ENCODE results near the gene SLC25A23.
A peak's percentile ranks its signal among the peaks of the same experiment; 100 is the strongest.
"Not testable (repeated sequence)": the region's sequence is repeated elsewhere in the genome, so short reads cannot be mapped to it uniquely, and the experiment has no call there.

Gene SLC25A23

GRCh38 chr19:6455924-6456323, 3.7 kb downstream of the SLC25A23 start:
- no peak for DNase-seq

GRCh38 chr19:6453951-6454565, 5.5 kb downstream of the SLC25A23 start:
- DNase-seq, result no peak

- no peak for DNase-seq
Measured at GRCh38 chr19:6452899-6453298, 6.7 kb downstream of the SLC25A23 start.

GRCh38 chr19:6452223-6452614, 7.4 kb downstream of the SLC25A23 start:
- DNase-seq, result no peak

GRCh38 chr19:6451583-6452222, 7.9 kb downstream of the SLC25A23 start:
- no peak for DNase-seq

- DNase-seq, result no peak
Measured at GRCh38 chr19:6450166-6450565, 9.4 kb downstream of the SLC25A23 start.

- no peak for DNase-seq
Measured at GRCh38 chr19:6448045-6448444, 11.5 kb downstream of the SLC25A23 start.

- DNase-seq, result no peak
Measured at GRCh38 chr19:6446452-6446851, 13.1 kb downstream of the SLC25A23 start.

GRCh38 chr19:6443986-6444385, 15.6 kb downstream of the SLC25A23 start:
- DNase-seq, result no peak

- DNase-seq, result no peak
Measured at GRCh38 chr19:6442087-6442688, 17.4 kb downstream of the SLC25A23 start.

GRCh38 chr19:6440905-6441304, 18.7 kb downstream of the SLC25A23 start:
- DNase-seq, result no peak

GRCh38 chr19:6439743-6440142, 19.8 kb downstream of the SLC25A23 start:
- DNase-seq, result no peak

GRCh38 chr19:6433663-6434062, 25.9 kb downstream of the SLC25A23 start, which contains the start of gene SLC25A41:
SLC25A41 (minus strand) TSS chr19:6433763; CDS start chr19:6433693, 70 bp downstream.
- no peak for DNase-seq

- no peak for DNase-seq
Measured at GRCh38 chr19:6433165-6433564, 26.4 kb downstream of the SLC25A23 start.

GRCh38 chr19:6431891-6432290, 27.7 kb downstream of the SLC25A23 start:
- DNase-seq, result no peak

GRCh38 chr19:6429419-6430221, 30.0 kb downstream of the SLC25A23 start:
- DNase-seq, result no peak

GRCh38 chr19:6428692-6429418, 30.7 kb downstream of the SLC25A23 start:
- not testable (repeated sequence) for DNase-seq

- no peak for DNase-seq
Measured at GRCh38 chr19:6427131-6427530, 32.5 kb downstream of the SLC25A23 start.

GRCh38 chr19:6425732-6426620, 33.6 kb downstream of the SLC25A23 start:
- no peak for DNase-seq

- peak; percentile 99 for DNase-seq
Measured at GRCh38 chr19:6424939-6425731, 34.5 kb downstream of the SLC25A23 start.
